ENCODE measurements around the gene NCKAP5.

The NCKAP5 gene

GRCh38 chr2:132754392-132754791 lies 813.9 kb downstream of the NCKAP5 start:
- no peaks in the 10 kb centered on the region for H3K4me1 ChIP-seq (ENCODE audit: control insufficient read depth in 2 of 2, insufficient read depth in 2 of 2, low read length in 2 of 2)
- no peaks in the 10 kb centered on the region for H3K9me3 ChIP-seq (ENCODE audit: control insufficient read depth in 2 of 2, low read length in 2 of 2)
- no peak overlapping the region for H3K4me3 ChIP-seq (ENCODE audit: low read length in 2 of 2)
- no peaks in the 10 kb centered on the region for H3K36me3 ChIP-seq (ENCODE audit: control insufficient read depth in 2 of 2, insufficient read depth in 2 of 2, low read length in 2 of 2)
- H3K9ac ChIP-seq (ENCODE audit: low read depth in 1 of 2, low read length in 2 of 2) = no peak overlapping the region
- H3K27me3 ChIP-seq (ENCODE audit: control insufficient read depth in 2 of 2, insufficient read depth in 2 of 2, low read length in 2 of 2) = no peaks in the 10 kb centered on the region
- H3K27ac ChIP-seq (ENCODE audit: low read depth in 2 of 2, low read length in 2 of 2) = no peak overlapping the region

GRCh38 chr2:132752421-132753206 lies 815.6 kb downstream of the NCKAP5 start:
- no peaks in the 10 kb centered on the region for H3K27me3 ChIP-seq (ENCODE audit: control insufficient read depth in 2 of 2, insufficient read depth in 2 of 2, low read length in 2 of 2)
- no peaks in the 10 kb centered on the region for H3K36me3 ChIP-seq (ENCODE audit: control insufficient read depth in 2 of 2, insufficient read depth in 2 of 2, low read length in 2 of 2)
- no peak overlapping the region for H3K27ac ChIP-seq (ENCODE audit: low read depth in 2 of 2, low read length in 2 of 2)
- no peaks in the 10 kb centered on the region for H3K4me1 ChIP-seq (ENCODE audit: control insufficient read depth in 2 of 2, insufficient read depth in 2 of 2, low read length in 2 of 2)
- H3K4me3 ChIP-seq (ENCODE audit: low read length in 2 of 2) = no peak overlapping the region
- no peaks in the 10 kb centered on the region for H3K9me3 ChIP-seq (ENCODE audit: control insufficient read depth in 2 of 2, low read length in 2 of 2)
- no peak overlapping the region for H3K9ac ChIP-seq (ENCODE audit: low read depth in 1 of 2, low read length in 2 of 2)

GRCh38 chr2:132751836-132752235 lies 816.4 kb downstream of the NCKAP5 start:
- Histone ChIP-seq H3K27ac (ENCODE audit: low read depth in 2 of 2, low read length in 2 of 2) (no peak overlapping the region), H3K4me3 (ENCODE audit: low read length in 2 of 2) (no peak overlapping the region), H3K27me3 (ENCODE audit: control insufficient read depth in 2 of 2, insufficient read depth in 2 of 2, low read length in 2 of 2) (no peaks in the 10 kb centered on the region), H3K36me3 (ENCODE audit: control insufficient read depth in 2 of 2, insufficient read depth in 2 of 2, low read length in 2 of 2) (no peaks in the 10 kb centered on the region), H3K9ac (ENCODE audit: low read depth in 1 of 2, low read length in 2 of 2) (no peak overlapping the region), H3K9me3 (ENCODE audit: control insufficient read depth in 2 of 2, low read length in 2 of 2) (no peaks in the 10 kb centered on the region), H3K4me1 (ENCODE audit: control insufficient read depth in 2 of 2, insufficient read depth in 2 of 2, low read length in 2 of 2) (no peaks in the 10 kb centered on the region)

GRCh38 chr2:132750606-132751005 lies 817.7 kb downstream of the NCKAP5 start:
- H3K36me3 ChIP-seq (ENCODE audit: control insufficient read depth in 2 of 2, insufficient read depth in 2 of 2, low read length in 2 of 2) = no peaks in the 10 kb centered on the region
- H3K9me3 ChIP-seq (ENCODE audit: control insufficient read depth in 2 of 2, low read length in 2 of 2) = no peaks in the 10 kb centered on the region
- H3K4me1 ChIP-seq (ENCODE audit: control insufficient read depth in 2 of 2, insufficient read depth in 2 of 2, low read length in 2 of 2) = no peaks in the 10 kb centered on the region
- H3K9ac ChIP-seq (ENCODE audit: low read depth in 1 of 2, low read length in 2 of 2) = no peak overlapping the region
- H3K27me3 ChIP-seq (ENCODE audit: control insufficient read depth in 2 of 2, insufficient read depth in 2 of 2, low read length in 2 of 2) = no peaks in the 10 kb centered on the region
- no peak overlapping the region for H3K27ac ChIP-seq (ENCODE audit: low read depth in 2 of 2, low read length in 2 of 2)
- no peak overlapping the region for H3K4me3 ChIP-seq (ENCODE audit: low read length in 2 of 2)

- Histone ChIP-seq H3K9ac (ENCODE audit: low read depth in 1 of 2, low read length in 2 of 2) (no peak overlapping the region), H3K27ac (ENCODE audit: low read depth in 2 of 2, low read length in 2 of 2) (no peak overlapping the region), H3K9me3 (ENCODE audit: control insufficient read depth in 2 of 2, low read length in 2 of 2) (no peaks in the 10 kb centered on the region), H3K4me1 (ENCODE audit: control insufficient read depth in 2 of 2, insufficient read depth in 2 of 2, low read length in 2 of 2) (no peaks in the 10 kb centered on the region), H3K27me3 (ENCODE audit: control insufficient read depth in 2 of 2, insufficient read depth in 2 of 2, low read length in 2 of 2) (no peaks in the 10 kb centered on the region), H3K4me3 (ENCODE audit: low read length in 2 of 2) (no peak overlapping the region), H3K36me3 (ENCODE audit: control insufficient read depth in 2 of 2, insufficient read depth in 2 of 2, low read length in 2 of 2) (no peaks in the 10 kb centered on the region)
Measured at GRCh38 chr2:132747046-132747445, 821.2 kb downstream of the NCKAP5 start.

- no peak overlapping the region for H3K4me3 ChIP-seq (ENCODE audit: low read length in 2 of 2)
- no peaks in the 10 kb centered on the region for H3K4me1 ChIP-seq (ENCODE audit: control insufficient read depth in 2 of 2, insufficient read depth in 2 of 2, low read length in 2 of 2)
- H3K27me3 ChIP-seq (ENCODE audit: control insufficient read depth in 2 of 2, insufficient read depth in 2 of 2, low read length in 2 of 2) = no peaks in the 10 kb centered on the region
- no peaks in the 10 kb centered on the region for H3K9me3 ChIP-seq (ENCODE audit: control insufficient read depth in 2 of 2, low read length in 2 of 2)
- no peak overlapping the region for H3K27ac ChIP-seq (ENCODE audit: low read depth in 2 of 2, low read length in 2 of 2)
- no peak overlapping the region for H3K9ac ChIP-seq (ENCODE audit: low read depth in 1 of 2, low read length in 2 of 2)
- H3K36me3 ChIP-seq (ENCODE audit: control insufficient read depth in 2 of 2, insufficient read depth in 2 of 2, low read length in 2 of 2) = no peaks in the 10 kb centered on the region
Measured at GRCh38 chr2:132741754-132742153, 826.5 kb downstream of the NCKAP5 start.

- H3K27ac ChIP-seq (ENCODE audit: low read depth in 2 of 2, low read length in 2 of 2) = no peak overlapping the region
- H3K36me3 ChIP-seq (ENCODE audit: control insufficient read depth in 2 of 2, insufficient read depth in 2 of 2, low read length in 2 of 2) = no peaks in the 10 kb centered on the region
- H3K27me3 ChIP-seq (ENCODE audit: control insufficient read depth in 2 of 2, insufficient read depth in 2 of 2, low read length in 2 of 2) = no peaks in the 10 kb centered on the region
Measured at GRCh38 chr2:132740081-132740720, 828.1 kb downstream of the NCKAP5 start.

GRCh38 chr2:132738223-132738622 lies 830.0 kb downstream of the NCKAP5 start:
- Histone ChIP-seq H3K4me1 (ENCODE audit: control insufficient read depth in 2 of 2, insufficient read depth in 2 of 2, low read length in 2 of 2) (no peaks in the 10 kb centered on the region), H3K36me3 (ENCODE audit: control insufficient read depth in 2 of 2, insufficient read depth in 2 of 2, low read length in 2 of 2) (no peaks in the 10 kb centered on the region), H3K27me3 (ENCODE audit: control insufficient read depth in 2 of 2, insufficient read depth in 2 of 2, low read length in 2 of 2) (no peaks in the 10 kb centered on the region), H3K4me3 (ENCODE audit: low read length in 2 of 2) (no peak overlapping the region), H3K27ac (ENCODE audit: low read depth in 2 of 2, low read length in 2 of 2) (no peak overlapping the region), H3K9ac (ENCODE audit: low read depth in 1 of 2, low read length in 2 of 2) (no peak overlapping the region), H3K9me3 (ENCODE audit: control insufficient read depth in 2 of 2, low read length in 2 of 2) (no peaks in the 10 kb centered on the region)

More at GRCh38 chr2:132740081-132740720, 828.1 kb downstream of the NCKAP5 start:
- Histone ChIP-seq H3K9ac (ENCODE audit: low read depth in 1 of 2, low read length in 2 of 2) (no peak overlapping the region), H3K4me3 (ENCODE audit: low read length in 2 of 2) (no peak overlapping the region), H3K4me1 (ENCODE audit: control insufficient read depth in 2 of 2, insufficient read depth in 2 of 2, low read length in 2 of 2) (no peaks in the 10 kb centered on the region), H3K9me3 (ENCODE audit: control insufficient read depth in 2 of 2, low read length in 2 of 2) (no peaks in the 10 kb centered on the region)

- Histone ChIP-seq H3K4me3 (ENCODE audit: low read length in 2 of 2) (no peak overlapping the region), H3K27me3 (ENCODE audit: control insufficient read depth in 2 of 2, insufficient read depth in 2 of 2, low read length in 2 of 2) (no peaks in the 10 kb centered on the region), H3K9ac (ENCODE audit: low read depth in 1 of 2, low read length in 2 of 2) (no peak overlapping the region), H3K4me1 (ENCODE audit: control insufficient read depth in 2 of 2, insufficient read depth in 2 of 2, low read length in 2 of 2) (no peaks in the 10 kb centered on the region), H3K27ac (ENCODE audit: low read depth in 2 of 2, low read length in 2 of 2) (no peak overlapping the region), H3K36me3 (ENCODE audit: control insufficient read depth in 2 of 2, insufficient read depth in 2 of 2, low read length in 2 of 2) (no peaks in the 10 kb centered on the region), H3K9me3 (ENCODE audit: control insufficient read depth in 2 of 2, low read length in 2 of 2) (no peaks in the 10 kb centered on the region)
Measured at GRCh38 chr2:132736059-132736458, 832.2 kb downstream of the NCKAP5 start.

- Histone ChIP-seq H3K27ac (ENCODE audit: low read depth in 2 of 2, low read length in 2 of 2) (no peak overlapping the region), H3K9me3 (ENCODE audit: control insufficient read depth in 2 of 2, low read length in 2 of 2) (no peaks in the 10 kb centered on the region)
Measured at GRCh38 chr2:132734961-132735360, 833.3 kb downstream of the NCKAP5 start.

More at GRCh38 chr2:132734961-132735360, 833.3 kb downstream of the NCKAP5 start:
- H3K9ac ChIP-seq (ENCODE audit: low read depth in 1 of 2, low read length in 2 of 2) = no peak overlapping the region
- H3K4me3 ChIP-seq (ENCODE audit: low read length in 2 of 2) = no peak overlapping the region
- no peaks in the 10 kb centered on the region for H3K36me3 ChIP-seq (ENCODE audit: control insufficient read depth in 2 of 2, insufficient read depth in 2 of 2, low read length in 2 of 2)
- no peaks in the 10 kb centered on the region for H3K27me3 ChIP-seq (ENCODE audit: control insufficient read depth in 2 of 2, insufficient read depth in 2 of 2, low read length in 2 of 2)
- H3K4me1 ChIP-seq (ENCODE audit: control insufficient read depth in 2 of 2, insufficient read depth in 2 of 2, low read length in 2 of 2) = no peaks in the 10 kb centered on the region
